ENCODE data around the gene SEPTIN6.
"Not testable (repeated sequence)": the region's sequence is repeated elsewhere in the genome, so short reads cannot be mapped to it uniquely, and the experiment has no call there.

The SEPTIN6 gene

DNA sequence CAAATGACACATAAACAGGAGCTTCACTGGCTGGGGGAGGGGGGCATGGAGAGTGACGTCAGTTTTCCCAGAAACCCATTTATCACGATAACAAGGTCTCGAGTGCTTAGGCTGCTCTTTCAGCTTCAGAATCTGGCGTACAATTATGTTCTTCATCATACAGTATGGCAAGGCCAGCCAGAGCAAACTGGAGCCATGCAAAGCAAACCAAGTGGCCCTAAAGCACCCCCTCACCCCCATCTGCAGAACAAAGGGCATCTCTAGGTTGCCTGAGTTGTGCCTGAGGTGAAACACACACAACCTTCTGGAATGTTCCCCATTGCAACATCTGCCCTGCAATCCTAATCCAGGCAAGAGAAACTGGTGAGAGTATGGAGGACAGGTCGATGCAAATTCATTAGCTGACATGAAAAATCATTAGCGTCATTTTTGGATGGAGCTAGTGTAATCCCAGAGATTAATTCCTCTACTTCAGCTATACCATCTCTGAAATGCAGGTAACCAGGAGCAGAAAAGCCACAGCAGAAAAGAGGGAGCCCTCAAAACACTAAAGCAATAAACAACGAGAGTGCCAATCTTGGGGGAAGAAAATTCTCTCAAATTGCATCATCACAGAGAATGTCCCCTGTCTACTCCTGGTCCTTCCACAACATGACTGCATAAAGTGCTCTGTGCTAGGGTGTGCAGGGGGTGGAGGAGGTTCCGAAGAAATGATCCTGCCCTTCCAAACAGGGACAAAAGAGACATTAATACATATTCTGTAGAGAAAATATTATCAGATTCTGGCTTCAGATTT is 1.8 kb downstream of the SEPTIN6 start:
- no peak for FAIRE-seq

DNA sequence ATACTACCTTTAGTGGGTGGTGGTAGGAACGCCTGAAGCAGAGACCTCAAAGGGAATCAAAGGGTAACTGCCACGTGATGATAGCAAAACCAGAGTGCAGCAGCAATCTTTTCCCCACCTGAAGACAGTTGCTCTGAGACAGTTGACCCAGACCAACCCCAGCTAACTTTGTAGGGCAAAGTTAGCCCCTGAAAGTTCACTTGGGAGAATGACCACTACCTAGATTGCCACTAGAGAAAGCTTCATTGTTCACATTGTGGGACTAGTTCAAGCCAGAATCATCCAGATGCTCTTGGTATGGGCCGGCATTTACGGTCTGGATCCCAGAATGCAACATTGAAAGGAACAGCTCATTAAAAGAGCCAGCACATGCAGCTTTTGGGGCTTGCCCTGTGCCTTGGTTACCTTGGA is 4.1 kb downstream of the SEPTIN6 start:
- FAIRE-seq: no peak

DNA sequence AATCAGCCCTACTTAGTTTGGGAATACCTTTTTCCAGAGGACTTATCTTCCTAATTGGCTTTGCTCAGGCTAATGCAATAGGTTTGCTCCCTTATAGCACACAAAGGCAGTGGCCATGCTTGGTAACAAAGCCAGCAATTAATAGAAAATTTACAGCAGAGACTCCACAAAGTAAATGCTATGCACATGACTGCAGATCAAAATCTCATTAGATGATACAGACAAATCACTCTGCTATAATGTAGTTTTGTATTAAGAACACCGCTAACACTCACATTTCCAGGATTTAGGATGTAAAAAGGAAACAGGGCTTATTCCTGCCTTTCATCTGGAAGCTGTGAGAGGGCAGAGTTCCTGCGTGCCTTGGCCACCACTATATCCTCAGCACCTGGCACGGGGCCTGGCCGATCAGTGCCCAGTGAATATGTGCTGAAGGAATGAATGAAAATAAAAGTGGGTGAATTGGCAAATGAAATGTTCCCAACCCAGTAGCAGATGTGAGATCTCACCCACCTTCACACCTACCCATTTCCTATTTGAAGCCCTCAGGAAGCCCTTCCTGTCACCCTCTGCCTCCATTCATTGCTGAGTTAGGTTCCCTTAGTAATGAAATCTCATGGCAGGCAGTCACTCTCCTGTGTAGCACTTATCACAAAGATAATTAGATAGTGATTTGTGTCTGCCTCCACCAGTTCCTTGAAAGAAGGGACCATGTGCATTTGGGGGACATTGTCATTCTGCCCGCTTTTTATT is 5.1 kb downstream of the SEPTIN6 start:
- FAIRE-seq: no peak

DNA sequence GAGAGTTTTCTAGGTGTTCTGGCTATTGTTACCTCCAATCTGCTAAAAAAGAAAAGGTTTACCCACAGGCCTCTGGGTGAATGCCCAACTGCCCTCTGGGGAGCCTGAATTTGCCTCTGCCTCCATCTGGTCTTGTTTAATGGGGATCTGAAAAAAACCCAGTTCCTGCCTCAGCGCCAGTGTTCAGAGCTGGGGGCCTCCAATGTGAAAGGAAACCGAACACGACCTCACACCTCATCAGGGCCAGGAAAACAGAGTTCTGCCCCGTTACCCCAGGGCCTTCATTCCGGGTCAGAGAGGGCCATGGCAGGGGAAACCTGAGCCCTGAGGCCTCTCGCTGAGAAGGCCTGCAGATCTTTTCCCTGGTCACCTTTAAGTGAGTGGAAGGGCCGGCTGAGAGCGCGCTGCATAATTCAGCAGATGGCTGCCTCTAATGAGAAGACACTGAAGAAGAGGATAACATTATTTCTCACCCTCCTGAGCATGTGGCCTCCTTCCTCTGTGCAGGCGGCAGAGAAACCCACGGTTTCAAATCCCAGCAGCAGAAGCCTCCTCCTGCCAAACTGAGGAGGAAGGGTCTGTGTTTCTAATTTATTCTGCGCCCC is 6.8 kb downstream of the SEPTIN6 start:
- no peak for FAIRE-seq

DNA sequence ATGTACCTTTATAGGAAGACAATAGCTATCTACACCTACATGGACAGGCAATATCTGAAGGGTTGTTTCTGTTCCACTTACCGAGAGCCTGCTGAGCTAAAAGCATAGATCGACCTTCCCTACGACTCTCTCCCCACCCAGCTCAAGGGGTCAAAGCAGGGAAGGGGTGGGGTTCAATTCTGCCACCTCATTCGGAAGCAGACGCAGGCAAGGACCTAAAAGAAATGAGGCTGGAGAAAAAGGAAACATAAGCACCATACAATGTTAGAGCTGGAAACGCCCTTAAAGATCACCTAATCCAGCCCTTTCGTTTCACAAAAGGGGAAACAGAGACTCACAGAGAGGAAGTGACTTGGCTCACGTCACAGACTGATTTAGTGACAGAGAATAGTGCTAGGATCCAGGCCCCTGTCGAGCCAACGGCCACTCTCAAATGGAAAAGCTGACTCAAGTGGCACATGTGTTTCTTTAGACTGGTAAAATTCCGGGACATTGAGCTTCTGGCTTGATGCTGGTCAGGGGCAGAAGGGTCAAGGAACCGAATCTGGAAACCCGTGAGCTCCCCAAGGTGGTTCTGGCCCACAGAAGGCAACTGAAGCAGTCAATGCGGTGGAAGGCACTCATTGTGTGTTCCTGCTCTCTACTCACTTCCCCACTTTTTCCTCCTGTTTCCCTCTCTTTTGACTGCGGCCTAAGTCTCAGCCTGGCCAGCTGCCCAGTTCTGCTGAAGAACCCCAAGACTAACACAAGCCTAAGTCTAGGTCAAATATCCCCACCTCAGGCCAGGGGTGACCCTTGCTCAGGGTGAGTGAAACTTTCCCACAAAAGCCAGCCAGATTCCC is 7.5 kb downstream of the SEPTIN6 start:
- no peak for FAIRE-seq

DNA sequence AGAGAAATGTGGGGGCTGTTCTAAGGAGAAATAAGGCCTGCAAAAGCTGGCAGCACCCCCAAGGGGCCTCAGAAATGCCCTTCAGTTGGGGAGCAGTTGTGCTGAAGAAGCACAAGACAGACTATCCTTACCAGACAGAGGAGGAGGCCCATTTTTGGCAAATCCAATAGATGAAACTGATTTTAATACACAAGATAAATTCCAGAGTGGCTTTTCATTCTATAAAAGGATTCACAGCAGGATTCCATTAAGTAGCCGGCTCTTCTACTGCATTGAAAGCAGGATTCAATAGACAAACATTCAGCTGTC is 8.1 kb downstream of the SEPTIN6 start:
- FAIRE-seq: no peak

DNA sequence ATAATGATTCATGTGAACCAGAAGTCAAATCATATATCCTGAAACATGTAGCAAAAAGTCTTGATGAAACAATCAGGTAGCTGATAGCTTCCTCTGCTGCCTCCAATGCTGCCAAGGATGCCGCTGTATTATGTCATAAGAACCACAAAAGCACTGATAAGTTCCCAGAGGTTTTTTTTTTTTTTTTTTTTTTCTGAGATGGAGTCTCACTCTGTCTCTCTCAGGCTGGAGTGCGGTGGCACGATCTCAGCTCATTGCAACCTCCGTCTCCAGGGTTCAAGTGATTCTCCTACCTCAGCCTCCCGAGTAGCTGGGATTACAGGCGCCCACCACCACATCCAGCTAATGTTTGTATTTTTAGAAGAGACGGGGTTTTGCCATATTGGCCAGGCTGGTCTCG is 8.7 kb downstream of the SEPTIN6 start:
- FAIRE-seq: not testable (repeated sequence)

DNA sequence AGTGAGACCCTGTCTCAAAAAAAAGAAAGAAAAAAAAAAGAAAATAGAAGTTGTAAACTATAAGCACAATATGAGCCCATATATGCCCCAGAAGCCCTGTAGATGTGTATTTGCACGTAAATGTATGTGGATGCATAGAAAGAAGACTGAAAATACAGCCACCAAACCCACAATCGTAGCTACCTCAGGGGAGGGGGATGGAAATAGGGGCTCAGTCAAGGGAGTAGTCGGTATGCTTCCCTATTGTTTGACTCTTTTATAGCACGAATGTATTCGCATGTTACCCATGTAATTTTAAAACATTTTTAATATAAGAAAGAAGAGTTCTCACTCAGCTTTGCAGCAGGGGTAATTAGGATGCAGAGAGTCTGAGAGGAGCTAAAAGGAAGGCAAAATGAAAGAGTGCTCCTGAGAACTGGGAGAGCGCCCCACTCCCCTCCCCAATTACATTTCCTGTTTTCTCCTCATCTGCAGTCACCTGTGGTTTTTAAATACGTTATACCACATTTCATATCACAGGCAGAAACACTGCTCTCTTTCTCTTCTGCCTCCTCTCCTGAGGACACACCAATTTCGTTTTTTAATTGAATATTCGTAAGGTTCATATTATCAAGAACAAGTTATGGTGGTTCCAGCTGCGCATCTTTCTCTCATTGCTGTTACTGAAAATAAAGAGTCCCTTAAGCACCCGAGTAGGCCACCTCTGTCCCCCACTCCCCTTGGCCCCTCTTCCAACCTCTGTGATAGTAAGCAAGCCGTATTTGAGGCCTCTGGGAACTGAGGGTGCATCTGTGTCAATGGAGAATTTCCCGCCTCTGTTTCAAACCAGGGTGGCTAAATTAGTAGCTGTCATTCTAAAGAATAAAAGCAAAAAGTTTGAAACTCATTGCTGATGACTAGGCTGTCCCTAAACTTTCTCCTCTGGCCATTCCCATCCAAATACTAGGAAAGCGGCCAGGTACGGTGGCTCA is 10.7 kb downstream of the SEPTIN6 start:
- no peak for FAIRE-seq

DNA sequence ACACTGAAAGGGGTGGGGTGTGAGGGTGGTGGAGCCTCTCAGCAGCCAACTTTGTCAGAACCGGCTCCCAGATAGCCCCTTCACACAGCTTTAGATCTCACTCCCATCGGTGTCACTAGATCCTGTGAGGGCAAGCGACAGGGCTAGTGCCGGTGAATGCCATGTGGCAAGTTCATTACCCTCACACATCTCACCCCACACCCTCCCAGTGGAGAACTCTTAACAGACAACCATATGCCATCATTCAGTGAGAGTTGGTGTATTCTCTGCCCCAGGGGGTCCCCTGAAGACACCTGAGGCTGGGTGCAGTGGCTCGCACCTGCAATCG is 15.3 kb downstream of the SEPTIN6 start:
- no peak for FAIRE-seq

DNA sequence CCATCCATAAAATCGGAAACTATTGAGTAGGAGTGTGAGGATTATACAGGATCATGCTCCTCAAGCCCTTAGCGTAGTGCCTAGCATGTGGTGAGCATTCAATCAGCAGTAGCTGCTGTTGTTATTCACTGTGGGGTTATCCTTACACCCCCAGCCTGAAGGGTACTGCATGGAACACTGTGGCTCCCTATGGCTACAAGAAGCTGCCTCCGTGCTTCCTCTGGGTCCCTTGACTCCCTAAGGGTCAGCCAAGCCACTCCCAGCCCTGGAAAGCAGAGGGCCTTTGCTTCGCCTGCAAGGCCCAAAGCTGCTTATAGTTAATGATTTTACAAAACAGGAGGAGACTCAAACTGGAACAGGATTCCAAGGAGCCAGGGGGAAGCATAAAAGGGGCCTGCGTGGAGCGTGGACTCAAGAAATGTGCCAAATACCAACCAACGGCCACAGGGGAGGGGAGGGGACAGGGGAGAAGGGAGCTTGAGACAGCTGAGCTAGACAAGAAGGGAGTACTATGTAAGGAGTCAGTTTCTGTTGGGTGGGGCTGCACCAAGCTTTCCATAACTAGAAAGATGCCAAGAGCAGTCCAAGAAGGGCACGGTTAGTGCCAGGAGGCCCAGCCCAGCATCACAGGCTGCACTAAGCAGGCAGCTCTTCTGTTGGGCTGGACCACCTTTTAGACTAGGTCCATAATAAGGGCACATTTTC is 15.9 kb downstream of the SEPTIN6 start:
- no peak for FAIRE-seq

DNA sequence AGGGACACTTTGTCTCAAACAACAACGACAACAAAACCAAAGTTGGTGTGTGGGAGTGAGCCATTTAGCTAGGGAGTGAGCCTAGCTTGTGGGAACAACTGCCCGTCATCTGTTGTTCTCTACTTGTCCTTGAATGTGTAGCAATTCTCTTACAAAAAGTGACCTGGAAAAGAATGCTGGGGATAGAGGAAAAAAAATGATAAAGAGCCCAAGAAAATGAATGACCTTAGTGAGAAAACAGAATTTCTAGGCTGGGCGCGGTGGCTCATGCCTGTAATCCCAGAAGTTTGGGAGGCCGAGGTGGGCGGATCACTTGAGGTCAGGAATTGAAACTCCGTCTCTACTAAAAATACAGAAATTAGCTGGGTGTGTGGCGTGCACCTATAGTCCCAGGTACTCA is 19.6 kb downstream of the SEPTIN6 start:
- no peak for FAIRE-seq

DNA sequence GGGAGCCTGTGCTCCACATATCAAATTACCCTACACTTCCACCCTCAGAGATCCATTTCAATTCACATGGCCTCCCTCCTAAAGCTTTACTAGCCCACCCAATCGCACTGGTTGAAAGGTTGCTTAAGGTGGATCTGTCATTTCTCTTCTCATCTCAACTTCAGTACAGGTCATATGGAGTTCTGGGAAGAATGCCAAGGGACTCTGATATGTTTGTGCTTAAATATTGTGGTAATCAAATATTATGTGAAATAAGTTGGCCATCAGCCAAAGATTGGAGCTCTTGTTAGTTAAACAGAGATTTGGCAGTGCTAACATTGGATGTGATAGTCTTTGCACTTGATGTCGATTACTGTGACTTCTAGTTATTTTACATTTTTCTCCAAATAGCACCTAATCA is 20.5 kb downstream of the SEPTIN6 start:
- FAIRE-seq: no peak

DNA sequence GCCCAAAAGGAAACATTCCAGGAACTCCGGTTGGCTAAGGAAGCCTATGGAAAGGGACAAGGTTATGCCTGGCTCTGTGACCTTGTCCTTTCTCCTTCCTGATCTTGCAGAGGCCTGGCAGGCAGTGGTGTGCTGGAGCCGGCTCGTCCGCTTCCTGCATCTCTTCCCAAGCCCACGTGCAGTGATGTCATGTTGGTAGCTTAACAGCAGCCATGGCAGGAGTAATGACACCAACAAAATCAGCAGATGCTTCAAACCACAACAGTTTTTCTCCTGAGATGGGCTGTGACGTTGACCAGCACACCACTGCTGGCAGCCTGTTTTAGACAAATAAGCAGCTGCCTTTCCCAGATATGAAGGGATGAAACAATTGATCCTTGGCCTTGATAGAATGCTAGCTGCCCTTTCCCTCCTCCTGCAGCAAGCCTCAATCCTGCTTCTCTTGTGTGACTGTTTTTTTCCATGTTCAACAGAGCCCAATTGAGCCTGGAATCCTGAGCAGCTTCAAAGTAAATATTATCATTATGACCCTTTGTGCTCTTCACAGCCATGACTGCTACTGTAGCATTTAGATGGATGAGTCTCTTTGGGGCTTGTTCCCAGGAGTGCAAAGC is 23.4 kb downstream of the SEPTIN6 start:
- FAIRE-seq: no peak

DNA sequence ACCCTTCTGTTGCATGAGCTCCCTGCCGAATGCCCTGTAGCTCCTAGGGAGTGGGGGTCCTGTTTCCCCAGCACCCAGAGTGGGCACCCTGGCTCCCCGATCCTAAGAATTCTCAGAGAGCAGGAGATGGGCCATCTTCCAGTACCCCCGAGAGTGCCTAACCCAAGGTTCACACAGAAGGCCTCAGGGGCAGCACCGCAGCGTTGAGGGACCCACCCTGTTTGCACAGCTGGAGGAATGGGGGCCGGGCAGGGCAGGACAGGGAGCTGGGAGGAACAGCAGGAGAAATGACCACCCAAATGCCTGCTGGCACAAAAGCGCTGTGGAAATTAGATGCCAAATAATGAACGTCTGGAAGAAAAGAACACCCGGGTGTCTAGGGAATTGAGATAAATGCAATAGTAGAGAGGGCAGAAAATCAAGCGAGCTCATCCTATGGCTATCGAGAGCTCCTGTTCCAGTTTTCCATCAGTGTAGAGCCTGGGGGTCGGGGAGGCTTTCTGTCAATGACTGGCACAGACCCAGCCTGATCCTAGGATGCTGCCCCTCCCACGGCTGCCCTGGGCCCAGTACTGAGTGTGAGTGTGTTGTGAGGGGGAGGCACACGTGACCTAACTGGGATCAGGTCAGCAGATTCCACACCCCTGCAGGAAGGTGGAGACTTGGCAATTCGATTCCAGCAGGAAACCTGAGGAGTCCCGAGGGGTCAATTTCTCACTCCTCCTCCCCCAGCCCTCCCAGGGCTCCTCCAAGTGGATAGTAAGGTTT is 25.7 kb downstream of the SEPTIN6 start:
- FAIRE-seq: no peak

DNA sequence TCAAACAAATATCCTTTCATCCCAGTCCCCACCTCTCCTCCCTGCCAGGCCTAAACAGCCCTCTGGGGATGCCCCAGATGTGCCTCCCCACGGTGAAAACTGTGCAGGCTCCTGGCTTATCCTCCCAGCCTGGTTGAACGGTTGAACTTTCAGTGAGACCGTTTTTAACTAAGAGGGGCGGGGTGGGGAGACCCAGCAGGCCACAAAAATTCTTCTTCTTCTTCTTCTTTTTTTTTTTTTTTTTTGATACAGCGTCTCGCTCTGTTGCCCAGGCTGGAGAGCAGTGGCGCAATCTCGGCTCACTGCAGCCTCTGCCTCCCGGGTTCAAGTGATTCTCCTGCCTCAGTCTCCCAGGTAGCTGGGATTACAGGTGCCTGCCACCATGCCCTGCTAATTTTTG is 28.1 kb downstream of the SEPTIN6 start:
- not testable (repeated sequence) for FAIRE-seq

DNA sequence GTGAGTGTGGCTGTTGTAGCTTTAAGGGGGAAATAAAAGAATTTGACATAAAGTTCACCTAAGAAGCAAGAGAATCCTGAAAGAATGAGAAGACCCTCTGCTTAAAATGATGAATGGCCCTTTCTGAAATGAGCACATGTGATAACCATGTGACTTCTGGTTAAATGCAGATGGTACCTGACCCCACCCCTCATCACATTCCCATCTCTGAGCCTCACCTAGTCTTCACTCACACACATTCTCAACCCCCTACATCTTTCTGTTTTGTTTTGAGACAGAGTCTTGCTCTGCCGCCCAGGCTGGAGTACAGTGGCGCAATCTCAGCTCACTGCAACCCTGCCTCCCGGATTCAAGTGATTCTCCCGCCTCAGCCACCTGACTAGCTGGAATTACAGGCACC is 31.5 kb downstream of the SEPTIN6 start:
- no peak for FAIRE-seq

DNA sequence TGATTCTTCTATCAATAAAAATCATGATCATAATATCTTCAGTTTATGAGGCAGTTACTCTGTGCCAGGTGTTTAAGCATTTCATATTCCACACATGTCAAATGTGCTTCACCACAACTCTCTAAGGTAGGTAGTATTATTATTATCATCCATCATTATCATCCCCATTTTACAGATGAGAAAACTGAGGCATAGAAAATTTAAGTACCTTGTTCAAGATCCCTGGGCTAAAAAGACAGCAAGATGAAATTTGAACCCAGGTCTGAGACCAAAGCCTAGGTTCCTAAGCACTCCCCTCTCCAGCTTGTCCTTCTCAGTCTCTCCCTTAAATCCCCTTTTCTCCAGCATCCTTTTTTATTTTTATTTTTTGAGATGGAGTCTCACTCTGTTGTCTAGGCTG is 33.4 kb downstream of the SEPTIN6 start:
- FAIRE-seq: no peak

DNA sequence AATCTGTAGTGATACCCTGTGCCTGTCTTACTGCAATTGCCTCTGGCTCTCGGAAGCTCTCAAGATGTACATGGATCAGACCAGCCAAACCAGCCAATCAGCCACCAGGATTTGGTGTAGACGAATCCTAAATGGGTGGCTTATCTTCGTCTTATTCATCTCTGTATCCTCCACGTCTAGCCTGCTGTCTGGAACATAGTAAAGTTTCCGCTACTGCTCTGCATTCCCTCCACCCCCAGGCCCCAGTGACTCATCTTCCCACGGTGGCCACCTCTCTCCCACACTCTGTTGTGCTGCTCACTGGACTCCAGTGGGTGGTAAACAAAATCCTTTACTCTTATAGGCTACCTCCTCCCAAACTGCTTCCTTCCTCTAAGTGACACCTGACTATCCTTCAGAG is 37.8 kb downstream of the SEPTIN6 start:
- FAIRE-seq: no peak

DNA sequence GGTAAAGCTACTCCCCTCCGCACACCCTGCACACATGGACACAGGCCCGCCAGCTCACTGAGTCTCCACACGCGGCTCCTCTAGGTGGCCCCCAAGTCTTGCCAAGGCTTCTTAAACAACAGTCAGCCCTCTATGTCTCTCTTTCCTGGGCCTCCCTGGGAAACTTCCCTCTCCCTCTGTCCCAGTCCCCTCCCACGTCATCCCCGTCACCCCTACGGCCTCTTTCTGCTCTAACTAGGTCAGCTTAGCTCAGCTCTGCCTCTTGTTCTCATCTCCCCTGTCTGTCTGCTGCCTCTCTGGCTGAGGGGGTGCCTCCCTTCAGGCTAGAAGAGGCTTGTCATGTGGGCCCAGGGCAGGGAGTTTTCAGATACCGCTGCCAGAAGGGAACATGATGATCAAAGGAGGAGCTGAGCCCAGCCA is 38.8 kb downstream of the SEPTIN6 start:
- no peak for FAIRE-seq

DNA sequence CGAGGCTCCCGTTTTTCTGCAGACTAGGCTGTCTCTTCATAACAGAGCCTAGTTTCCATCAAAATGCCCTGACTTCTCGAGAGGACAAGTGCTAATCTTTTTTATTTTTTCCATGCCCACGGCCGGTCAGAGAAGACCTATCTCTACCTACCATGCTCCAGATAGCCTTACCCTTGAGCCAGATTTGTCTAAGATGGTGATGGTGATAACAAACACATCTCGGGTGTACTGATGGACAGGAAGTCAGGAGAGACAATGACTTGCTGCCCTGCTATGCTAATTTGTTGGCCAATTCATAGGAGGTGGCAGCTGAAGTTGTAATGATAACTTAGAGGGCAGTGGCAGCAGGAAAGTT is 44.6 kb downstream of the SEPTIN6 start:
- no peak for FAIRE-seq
